T-helper 17 cell (primary cell): ENCODE data around the gene ATE1. TPM values are rescaled to one million over a fixed set of nuclear protein-coding genes. Genes with fewer than 3 reads are reported as not detected.

ENCODE experiments used
- ATAC-seq: fragments of 150-1000 bp; cut with Tn5 transposase; 2 replicates; pipeline ENCODE4 v1.10.0; 2021; ENCODE audit warnings: mild to moderate bottlenecking, moderate library complexity
- DNase-seq, 3 donors: peaks; one replicate each; pipeline versions ENCODE4 v3.0.0 to v3.0.0-alpha.2; 2020 to 2021
- H3K9me3 ChIP-seq: one replicate; pipeline ENCODE4 v1.7.0; 2013; ENCODE audit warnings: low read length, mild to moderate bottlenecking; ENCODE audit not compliant: control insufficient read depth, poor library complexity, severe bottlenecking
- H3K27ac Mint-ChIP-seq: one replicate; pipeline ENCODE4 v1.8.0; 2022; ENCODE audit warnings: mild to moderate bottlenecking, moderate library complexity, mixed read lengths
- H3K27me3 Mint-ChIP-seq: one replicate; pipeline ENCODE4 v1.8.0; 2022; ENCODE audit warnings: mixed read lengths
- H3K36me3 Mint-ChIP-seq: one replicate; pipeline ENCODE4 v1.8.0; 2022; ENCODE audit warnings: low read depth, mixed read lengths
- H3K4me1 Mint-ChIP-seq: one replicate; pipeline ENCODE4 v1.8.0; 2022; ENCODE audit warnings: mild to moderate bottlenecking, mixed read lengths
- H3K4me3 Mint-ChIP-seq: one replicate; pipeline ENCODE4 v1.8.0; 2022; ENCODE audit warnings: mild to moderate bottlenecking, moderate library complexity, mixed read lengths
- total RNA-seq, 4 donors: library from RNA in 2 of 4; stranded (reverse) in 2 of 4; gene quantifications; one replicate each; pipeline ENCODE4 v1.2.3 and lab custom pipeline; 2022 to 2026

Gene ATE1
- total RNA-seq, 2 donors from 2014 or later: 23.2 to 23.4 TPM

DNA sequence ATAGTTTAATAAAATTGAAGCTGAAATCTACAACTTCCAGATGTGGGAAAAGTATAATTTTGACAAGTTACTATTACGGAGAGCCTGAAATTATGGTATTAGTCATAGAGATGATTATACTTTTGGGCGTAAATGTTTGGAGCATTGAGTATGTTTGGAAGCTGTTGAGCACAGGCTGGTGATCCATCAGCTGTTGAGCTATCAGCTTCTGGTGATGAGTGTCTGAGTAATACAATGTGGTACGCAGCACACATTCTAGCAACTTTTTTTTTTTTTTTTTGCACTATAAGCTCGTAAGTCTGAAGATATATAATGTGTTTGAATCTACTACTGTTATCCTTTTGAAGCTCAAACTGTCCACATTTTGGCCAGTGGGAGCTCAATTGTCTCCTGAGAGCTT lies 123.4 kb downstream of the ATE1 start:
- no peaks in the 10 kb centered on the region for H3K9me3 ChIP-seq
- H3K27ac Mint-ChIP-seq: no peak overlapping the region
- no peak overlapping the region for H3K4me3 Mint-ChIP-seq
- no peak for ATAC-seq
- no peaks in the 10 kb centered on the region for H3K27me3 Mint-ChIP-seq
- H3K4me1 Mint-ChIP-seq: peaks cover 4% of the 10 kb centered on the region
- no peak for DNase-seq
- peaks cover 6% of the 10 kb centered on the region for H3K36me3 Mint-ChIP-seq

DNA sequence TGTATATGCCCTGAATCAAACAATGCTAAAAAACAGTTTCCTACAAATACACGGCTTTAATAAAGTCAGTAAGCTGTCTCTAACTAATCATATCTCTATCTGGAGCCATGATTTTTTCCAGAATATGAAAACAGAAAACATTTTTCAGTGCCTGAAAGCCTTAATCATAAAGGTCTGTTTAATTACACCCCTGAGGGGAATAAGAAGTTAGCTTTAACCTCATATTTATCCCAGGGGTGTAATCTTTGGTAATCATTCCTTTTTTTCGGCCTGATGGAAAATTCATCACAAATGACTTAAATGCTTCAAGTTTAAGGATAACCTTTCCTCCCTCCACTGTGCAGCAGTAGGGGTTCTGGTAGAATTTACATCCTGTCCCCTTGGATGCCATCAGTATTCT lies 124.2 kb downstream of the ATE1 start:
- Mint-ChIP-seq H3K27ac (no peak overlapping the region), H3K27me3 (no peaks in the 10 kb centered on the region), H3K36me3 (peaks cover 10% of the 10 kb centered on the region), H3K4me1 (peaks cover 4% of the 10 kb centered on the region), H3K4me3 (no peak overlapping the region)
- H3K9me3 ChIP-seq: no peaks in the 10 kb centered on the region
- ATAC-seq (no peak), DNase-seq (no peak)

DNA sequence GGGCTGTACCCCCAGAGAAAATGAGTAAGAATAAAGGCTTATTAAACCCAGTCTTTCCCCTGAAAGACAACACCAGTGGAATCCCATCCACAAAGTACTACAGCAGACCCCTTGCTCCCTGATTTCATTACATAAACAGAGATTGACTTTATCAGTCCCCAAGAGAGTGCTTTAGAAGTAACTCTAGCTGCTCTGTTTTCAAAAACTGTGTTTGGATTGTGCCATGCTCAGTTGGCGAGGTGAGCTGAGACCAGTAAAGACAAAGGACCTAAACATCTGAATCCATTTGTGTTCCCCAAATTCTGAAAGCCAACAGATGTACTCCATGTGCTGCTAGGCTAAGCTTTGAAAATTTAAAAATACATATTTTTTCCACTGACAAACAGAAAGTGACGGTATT lies 127.0 kb downstream of the ATE1 start:
- H3K27ac Mint-ChIP-seq: no peak overlapping the region
- H3K36me3 Mint-ChIP-seq: peaks cover 7% of the 10 kb centered on the region
- DNase-seq (no peak), ATAC-seq (no peak)
- H3K9me3 ChIP-seq: no peaks in the 10 kb centered on the region
- no peaks in the 10 kb centered on the region for H3K27me3 Mint-ChIP-seq
- H3K4me3 Mint-ChIP-seq: no peak overlapping the region
- peaks cover 4% of the 10 kb centered on the region for H3K4me1 Mint-ChIP-seq

DNA sequence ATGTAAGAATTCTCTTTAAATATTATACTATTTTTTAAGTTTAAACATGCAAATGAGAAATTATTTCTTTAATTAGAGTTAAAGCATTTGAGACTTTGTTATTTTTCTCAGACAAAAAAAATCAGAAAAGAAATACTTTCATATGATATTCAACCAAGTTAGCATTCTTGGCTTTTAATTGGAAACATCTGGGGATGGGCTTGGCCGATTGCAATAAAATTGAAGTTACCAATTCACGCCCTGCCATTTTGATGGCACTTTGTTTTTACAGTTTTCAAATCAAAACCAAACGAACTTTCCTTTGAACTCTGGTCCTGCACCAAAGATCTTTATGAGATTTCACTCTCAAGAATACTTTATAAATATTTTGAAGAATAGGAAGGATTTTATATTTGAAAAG lies 127.7 kb downstream of the ATE1 start:
- H3K4me1 Mint-ChIP-seq: peaks cover 4% of the 10 kb centered on the region
- no peak for DNase-seq
- H3K27me3 Mint-ChIP-seq: no peaks in the 10 kb centered on the region
- no peak for ATAC-seq
- no peak overlapping the region for H3K27ac Mint-ChIP-seq
- H3K36me3 Mint-ChIP-seq: peaks cover 7% of the 10 kb centered on the region
- H3K9me3 ChIP-seq: no peaks in the 10 kb centered on the region
- H3K4me3 Mint-ChIP-seq: no peak overlapping the region

DNA sequence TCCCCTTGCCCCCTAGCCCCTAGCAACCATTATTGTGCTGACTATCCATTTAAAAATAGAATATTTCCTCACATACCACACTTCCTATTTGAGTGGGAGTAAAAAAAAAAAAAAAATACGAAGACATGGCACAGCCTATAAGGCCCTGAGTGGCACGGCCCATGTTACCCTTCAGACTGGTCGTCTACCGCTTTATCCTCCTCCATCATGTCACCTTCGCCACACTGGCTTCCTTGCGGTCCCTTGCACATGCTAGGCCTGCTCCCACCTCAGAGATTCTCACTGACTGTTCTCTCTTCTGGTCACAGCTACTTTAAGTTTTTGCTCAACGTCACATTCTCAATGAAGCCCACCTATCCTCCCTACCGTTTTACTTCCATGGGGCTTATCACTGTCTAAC lies 130.3 kb downstream of the ATE1 start:
- no peak overlapping the region for H3K4me3 Mint-ChIP-seq
- ATAC-seq: no peak

DNA sequence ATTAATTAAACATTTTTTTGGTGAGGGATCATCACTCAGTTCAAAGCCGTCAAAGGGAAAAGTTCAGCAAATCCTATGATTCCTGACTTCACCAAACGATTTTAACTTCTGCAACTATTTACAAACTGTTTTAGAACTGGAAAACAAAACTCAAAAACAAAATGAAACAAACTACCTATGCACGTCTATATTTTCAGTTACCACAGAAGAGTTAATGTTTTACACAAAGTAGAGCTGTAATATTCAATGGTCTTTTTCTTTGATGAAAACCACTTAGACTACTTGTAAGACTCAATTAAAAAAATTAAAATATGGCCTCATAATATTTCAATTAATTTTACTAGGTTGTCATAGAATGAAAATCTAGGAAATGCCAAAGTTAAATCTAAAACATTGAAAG lies 131.5 kb downstream of the ATE1 start:
- Mint-ChIP-seq H3K36me3 (peaks cover 6% of the 10 kb centered on the region), H3K27ac (no peak overlapping the region), H3K4me1 (peaks cover 3% of the 10 kb centered on the region), H3K4me3 (no peak overlapping the region), H3K27me3 (no peaks in the 10 kb centered on the region)
- ATAC-seq (no peak), DNase-seq (no peak)
- no peaks in the 10 kb centered on the region for H3K9me3 ChIP-seq

More for the DNA sequence above, 130.3 kb downstream of the ATE1 start:
- Mint-ChIP-seq H3K36me3 (peaks cover 4% of the 10 kb centered on the region), H3K4me1 (peaks cover under 1% of the 10 kb centered on the region), H3K27me3 (no peaks in the 10 kb centered on the region), H3K27ac (no peak overlapping the region)
- H3K9me3 ChIP-seq: no peaks in the 10 kb centered on the region
- DNase-seq: no peak

DNA sequence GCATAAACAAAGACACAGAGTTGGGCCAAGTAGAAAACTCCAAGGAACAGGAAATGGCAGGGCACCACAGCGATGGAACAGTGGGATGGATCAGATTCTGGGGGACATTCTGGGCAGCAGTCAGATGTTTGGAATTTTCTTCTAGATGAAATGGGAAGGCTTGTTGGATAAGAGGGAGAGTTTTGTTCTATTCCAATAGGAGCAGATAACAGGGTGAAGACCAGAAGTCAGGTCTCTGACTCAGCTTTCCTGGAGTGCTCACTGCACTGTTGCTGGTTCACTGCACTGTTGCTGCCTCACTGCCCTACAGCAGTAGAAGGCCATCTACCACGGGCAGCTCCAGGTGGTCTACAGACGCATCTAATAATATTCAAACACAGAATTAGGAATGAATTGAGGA lies 135.6 kb downstream of the ATE1 start:
- H3K36me3 Mint-ChIP-seq: peaks cover 6% of the 10 kb centered on the region
- peaks cover 6% of the 10 kb centered on the region for H3K4me1 Mint-ChIP-seq
- H3K4me3 Mint-ChIP-seq: no peak overlapping the region
- ATAC-seq (no peak), DNase-seq (no peak)
- no peaks in the 10 kb centered on the region for H3K27me3 Mint-ChIP-seq
- peak overlapping the region; percentile 32 for H3K27ac Mint-ChIP-seq
- H3K9me3 ChIP-seq: no peaks in the 10 kb centered on the region

DNA sequence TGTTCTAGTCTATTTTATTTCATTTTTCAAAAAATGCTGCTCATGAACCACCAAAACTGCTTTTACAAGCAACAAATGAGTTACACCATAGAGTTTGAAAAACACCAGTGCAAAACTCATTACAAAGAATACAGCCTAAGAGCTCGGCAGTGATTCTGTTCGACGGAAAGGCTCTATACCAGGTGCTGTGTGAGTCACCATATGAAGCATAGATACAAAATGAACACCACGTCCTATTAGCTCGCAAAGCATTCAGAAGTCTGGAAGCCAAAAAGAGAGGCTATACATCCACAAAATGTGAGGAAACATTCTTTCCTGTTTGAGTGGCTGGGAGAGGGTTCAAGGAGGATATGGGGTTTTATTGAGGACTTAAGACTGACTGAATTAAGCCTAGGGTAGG lies 136.1 kb downstream of the ATE1 start:
- no peak for DNase-seq
- H3K9me3 ChIP-seq: no peaks in the 10 kb centered on the region
- no peak overlapping the region for H3K4me3 Mint-ChIP-seq
- ATAC-seq: no peak
- peaks cover 6% of the 10 kb centered on the region for H3K36me3 Mint-ChIP-seq
- peak overlapping the region; percentile 32 for H3K27ac Mint-ChIP-seq
- peaks cover 6% of the 10 kb centered on the region for H3K4me1 Mint-ChIP-seq
- H3K27me3 Mint-ChIP-seq: no peaks in the 10 kb centered on the region

DNA sequence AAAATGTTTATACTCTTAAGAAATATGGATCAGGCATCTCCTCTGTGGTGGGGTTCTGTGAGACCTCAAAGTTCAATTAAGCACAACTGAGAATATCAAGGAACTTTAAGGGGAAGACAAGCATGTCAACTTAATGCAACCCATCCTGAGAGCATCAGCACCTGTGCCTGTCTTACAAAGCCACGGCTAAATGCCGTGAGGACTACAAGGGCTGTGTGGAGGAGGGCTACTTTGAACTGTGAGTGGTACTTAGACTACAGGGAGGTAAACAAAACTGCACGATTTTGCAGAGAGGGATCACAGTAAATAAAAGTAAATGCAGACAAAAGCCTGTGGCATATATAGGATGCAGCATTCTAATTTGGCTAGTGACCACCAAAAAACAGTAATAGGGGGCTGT lies 139.1 kb downstream of the ATE1 start:
- H3K4me1 Mint-ChIP-seq: peaks cover 6% of the 10 kb centered on the region
- H3K36me3 Mint-ChIP-seq: peaks cover 6% of the 10 kb centered on the region

DNA sequence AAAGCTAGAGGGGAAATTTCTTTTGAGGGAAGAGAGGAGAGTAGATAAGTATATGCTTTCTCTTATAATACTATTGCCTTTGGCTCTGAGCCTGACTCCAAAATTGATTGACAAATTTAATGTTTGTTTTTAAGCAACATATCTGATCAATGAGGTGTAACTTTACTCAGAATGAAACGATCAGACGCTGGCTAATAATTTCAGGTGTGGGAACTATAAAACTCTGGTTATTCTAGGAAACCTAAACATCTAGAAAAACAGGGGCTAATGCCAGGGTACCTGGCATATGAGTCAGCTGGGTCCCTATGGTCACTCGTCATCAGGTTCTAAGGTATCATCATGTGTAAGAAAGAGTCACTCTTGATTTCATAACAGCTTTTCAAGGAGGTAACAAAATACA lies 139.7 kb downstream of the ATE1 start:
- ATAC-seq (no peak), DNase-seq (no peak)
- H3K9me3 ChIP-seq: no peaks in the 10 kb centered on the region
- no peak overlapping the region for H3K4me3 Mint-ChIP-seq
- no peaks in the 10 kb centered on the region for H3K27me3 Mint-ChIP-seq
- no peak overlapping the region for H3K27ac Mint-ChIP-seq
- peaks cover 6% of the 10 kb centered on the region for H3K36me3 Mint-ChIP-seq
- H3K4me1 Mint-ChIP-seq: peaks cover 6% of the 10 kb centered on the region

More for the DNA sequence above, 139.1 kb downstream of the ATE1 start:
- no peak for ATAC-seq
- H3K4me3 Mint-ChIP-seq: no peak overlapping the region
- H3K27me3 Mint-ChIP-seq: no peaks in the 10 kb centered on the region
- DNase-seq: no peak
- H3K27ac Mint-ChIP-seq: no peak overlapping the region
- H3K9me3 ChIP-seq: no peaks in the 10 kb centered on the region

DNA sequence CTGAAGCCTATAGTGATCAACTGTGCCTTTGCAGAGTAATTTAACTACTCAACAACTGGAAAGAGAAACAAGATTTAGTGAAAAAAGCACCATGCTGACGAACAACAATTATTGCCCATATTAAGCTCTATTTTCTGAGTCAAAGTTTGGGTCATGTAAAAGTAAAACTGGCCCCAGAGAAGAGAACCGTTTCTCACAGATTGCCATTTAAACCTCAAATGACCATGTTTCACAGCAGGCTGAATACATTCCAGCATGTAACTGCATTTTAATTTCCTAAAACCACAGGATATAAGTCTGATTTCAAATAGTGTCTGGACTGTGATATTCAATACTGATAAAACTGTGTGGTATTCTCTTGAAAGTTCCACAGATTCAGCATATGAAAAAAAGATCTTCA lies 140.7 kb downstream of the ATE1 start:
- Mint-ChIP-seq H3K4me3 (no peak overlapping the region), H3K36me3 (peaks cover 6% of the 10 kb centered on the region), H3K4me1 (peaks cover 6% of the 10 kb centered on the region), H3K27ac (no peak overlapping the region), H3K27me3 (no peaks in the 10 kb centered on the region)
- DNase-seq (no peak), ATAC-seq (no peak)
- no peaks in the 10 kb centered on the region for H3K9me3 ChIP-seq

DNA sequence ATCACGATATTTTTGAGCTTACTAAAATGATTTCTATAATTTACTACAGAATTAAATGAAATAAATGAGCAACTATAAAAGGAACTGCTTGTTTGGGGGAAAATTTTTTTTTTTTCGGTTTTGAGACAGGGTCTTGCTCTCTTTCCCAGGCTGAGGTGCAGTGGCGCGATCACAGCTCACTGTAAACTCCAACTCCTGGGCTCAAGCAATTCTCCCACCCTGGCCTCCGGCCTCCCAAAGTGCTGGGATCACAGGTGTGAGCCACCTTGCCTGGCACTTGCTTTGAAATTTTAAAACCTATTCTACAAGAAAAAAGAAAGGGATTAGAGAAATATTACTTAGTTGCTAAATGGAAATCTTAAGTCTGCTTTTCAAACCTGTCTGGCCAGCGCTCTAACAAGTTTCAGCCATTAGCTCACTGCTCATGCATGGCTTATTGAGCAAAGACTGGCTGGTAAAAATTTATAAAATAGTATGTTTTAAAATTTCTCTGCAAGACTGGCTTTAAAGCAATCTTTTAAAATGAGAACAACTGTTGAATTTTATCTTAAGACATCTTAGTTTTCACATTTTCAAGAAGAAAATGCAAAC lies 144.0 kb downstream of the ATE1 start:
- no peak for ATAC-seq
- no peaks in the 10 kb centered on the region for H3K9me3 ChIP-seq
- Mint-ChIP-seq H3K4me1 (peaks cover 3% of the 10 kb centered on the region), H3K4me3 (no peak overlapping the region), H3K36me3 (peaks cover 3% of the 10 kb centered on the region), H3K27ac (no peak overlapping the region), H3K27me3 (no peaks in the 10 kb centered on the region)
- DNase-seq: no peak

DNA sequence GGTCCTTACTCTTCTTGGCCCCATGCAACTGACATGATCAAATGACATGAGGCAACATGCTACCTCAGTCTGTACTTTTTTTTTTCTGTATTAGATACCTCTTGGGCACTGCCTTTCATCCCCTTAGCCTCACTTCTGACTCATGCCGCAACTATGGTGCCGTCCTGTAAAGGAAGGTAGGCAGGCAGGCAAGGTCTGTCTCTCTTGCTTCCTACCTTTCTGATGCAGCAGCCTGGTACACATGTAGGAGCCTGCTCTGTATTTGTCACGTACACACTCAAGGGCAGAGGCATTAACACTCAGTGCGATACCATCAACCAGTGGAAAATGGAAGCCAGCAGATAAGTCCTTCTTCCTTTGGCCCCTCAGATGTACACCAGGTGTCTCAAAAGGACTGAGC lies 146.7 kb downstream of the ATE1 start:
- Mint-ChIP-seq H3K27me3 (no peaks in the 10 kb centered on the region), H3K4me1 (no peaks in the 10 kb centered on the region), H3K36me3 (no peaks in the 10 kb centered on the region), H3K4me3 (no peak overlapping the region), H3K27ac (no peak overlapping the region)
- H3K9me3 ChIP-seq: no peaks in the 10 kb centered on the region
- no peak for ATAC-seq
- no peak for DNase-seq

DNA sequence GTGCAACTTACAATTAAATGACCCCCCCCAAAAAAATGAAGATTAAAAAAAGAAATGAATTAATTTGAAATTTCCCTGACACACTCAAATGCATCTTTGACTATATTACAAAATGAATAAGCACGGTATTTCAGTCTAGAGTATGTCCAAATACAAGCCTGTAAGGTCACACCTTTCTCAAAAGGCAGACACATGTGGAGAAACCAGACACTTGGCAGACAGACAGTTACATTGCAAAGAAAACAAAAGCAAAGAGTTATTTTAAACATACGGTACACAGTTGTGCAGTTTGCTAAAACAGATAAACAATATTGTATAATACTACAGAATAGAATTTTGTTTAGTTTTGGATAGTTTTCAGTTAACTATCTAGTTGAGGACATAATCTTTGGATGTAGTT lies 153.0 kb downstream of the ATE1 start:
- ATAC-seq (no peak), DNase-seq (no peak)
- no peaks in the 10 kb centered on the region for H3K36me3 Mint-ChIP-seq
- no peaks in the 10 kb centered on the region for H3K4me1 Mint-ChIP-seq
- no peaks in the 10 kb centered on the region for H3K9me3 ChIP-seq
- no peak overlapping the region for H3K4me3 Mint-ChIP-seq
- H3K27ac Mint-ChIP-seq: no peak overlapping the region
- no peaks in the 10 kb centered on the region for H3K27me3 Mint-ChIP-seq
